Superior temporal gyrus (tissue), 1 donor: ENCODE data around the gene ZNF860.
"Not testable (repeated sequence)": the region's sequence is repeated elsewhere in the genome, so short reads cannot be mapped to it uniquely, and the experiment has no call there.

Source experiments
- DNase-seq: peaks from one replicate; pipeline ENCODE4 v3.0.0-alpha.2; 2016; ENCODE audit errors: extremely low spot score

Gene ZNF860

GRCh38 chr3:31960793-31961431, 20.6 kb upstream of the ZNF860 start:
- no peak for DNase-seq

DNA sequence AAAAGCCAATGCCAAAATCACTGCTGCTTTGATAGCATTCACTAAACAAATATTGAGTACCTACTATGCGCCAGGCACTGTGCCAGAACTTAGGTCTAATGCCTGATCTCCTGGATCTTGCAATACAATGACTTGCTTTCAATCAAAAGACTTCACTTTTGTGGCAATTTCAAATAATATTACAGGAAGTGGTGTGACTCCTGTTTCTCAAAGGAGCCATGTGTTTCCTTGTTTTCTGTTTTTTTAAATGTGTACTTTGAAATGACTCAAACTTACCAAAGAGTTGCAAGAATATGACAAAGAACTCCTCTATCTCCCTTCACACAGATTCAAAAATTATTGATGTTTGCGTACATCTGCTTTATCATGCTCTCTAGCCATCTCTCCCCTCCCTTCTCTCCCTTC, 18.7 kb upstream of the ZNF860 start:
- no peak for DNase-seq

- no peak for DNase-seq
Observed at GRCh38 chr3:31966978-31967591, 14.5 kb upstream of the ZNF860 start.

DNA sequence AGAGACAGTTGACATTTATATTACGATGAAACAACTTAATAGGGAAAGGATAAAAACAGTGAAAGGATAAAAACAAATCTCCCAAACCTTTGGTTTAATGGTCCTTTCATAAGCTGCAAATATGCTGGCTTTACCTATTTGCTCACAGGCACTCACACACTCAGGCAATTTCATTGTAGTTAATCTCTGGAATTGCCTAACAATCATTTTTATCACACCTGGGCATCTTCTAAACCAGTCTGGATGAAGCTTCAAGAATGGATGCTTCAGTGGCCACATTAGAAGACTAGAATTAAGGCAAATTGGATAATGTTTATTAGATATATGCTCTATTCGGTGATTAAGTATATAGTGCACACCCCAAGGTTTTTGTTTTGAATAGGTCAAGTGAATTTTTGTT, 14.0 kb upstream of the ZNF860 start:
- no peak for DNase-seq

- DNase-seq: no peak
Observed at GRCh38 chr3:31968369-31968926, 13.1 kb upstream of the ZNF860 start.

DNA sequence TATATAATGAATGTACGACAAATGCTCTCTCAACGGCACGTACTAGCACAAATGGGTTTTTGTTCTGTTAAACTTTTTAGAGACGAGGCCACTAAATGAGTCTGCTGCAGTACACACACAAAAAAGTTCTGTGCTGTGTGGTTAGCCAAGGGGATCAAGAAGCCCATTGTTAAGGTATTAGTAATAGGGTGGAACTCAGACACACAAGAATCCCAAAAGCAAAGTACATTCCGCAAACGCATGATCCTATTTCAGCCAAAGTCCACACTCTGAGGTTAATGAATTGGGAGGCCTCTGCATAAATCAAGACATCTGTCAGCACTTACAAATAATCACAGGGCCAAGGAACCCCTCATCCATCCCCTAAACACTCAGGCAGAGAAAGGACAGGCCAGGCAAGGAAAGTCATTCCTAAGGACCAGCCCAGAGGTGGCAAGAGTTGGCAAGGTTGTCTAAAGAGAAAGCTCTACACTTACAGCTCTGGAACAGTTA, 12.6 kb upstream of the ZNF860 start:
- no peak for DNase-seq

- DNase-seq: no peak
Observed at GRCh38 chr3:31971607-31972006, 9.9 kb upstream of the ZNF860 start.

GRCh38 chr3:31973081-31973480, 8.5 kb upstream of the ZNF860 start:
- no peak for DNase-seq

DNA sequence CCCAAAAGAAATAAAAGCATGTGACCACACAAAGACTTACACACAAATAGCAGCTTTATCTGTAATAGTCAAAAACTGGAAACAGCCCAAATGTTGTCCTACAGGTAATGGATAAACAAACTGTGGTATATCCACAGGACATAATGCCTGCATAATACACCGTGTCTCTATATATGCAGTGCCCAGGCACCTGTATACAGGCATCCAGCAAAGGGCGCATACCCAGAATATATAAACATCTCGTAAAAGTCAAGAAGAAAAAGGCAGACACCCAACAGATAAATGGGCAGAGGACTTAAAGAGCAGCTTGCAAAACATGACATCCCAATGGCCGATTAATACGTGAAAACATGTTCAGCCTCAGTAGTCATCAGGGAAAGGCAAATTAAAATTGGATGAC, 7.7 kb upstream of the ZNF860 start:
- no peak for DNase-seq

DNA sequence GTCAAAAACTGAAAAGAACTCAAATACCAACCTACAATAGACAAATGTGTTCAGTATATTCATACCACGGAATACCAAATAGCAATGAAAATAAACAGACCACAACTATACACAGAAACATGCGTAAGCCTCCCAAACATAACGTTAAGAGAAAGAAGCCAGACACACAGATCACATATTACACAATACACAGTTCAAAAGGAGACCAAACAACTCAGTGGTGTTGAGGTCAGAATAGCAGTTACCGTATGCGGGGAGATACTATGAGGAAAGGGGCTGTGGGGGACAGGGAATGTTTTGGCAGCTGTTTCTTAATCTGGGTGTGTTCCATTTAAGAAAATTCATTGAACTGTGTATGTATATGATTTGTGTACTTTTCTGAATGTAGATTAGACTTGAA, 7.1 kb upstream of the ZNF860 start:
- no peak for DNase-seq

DNA sequence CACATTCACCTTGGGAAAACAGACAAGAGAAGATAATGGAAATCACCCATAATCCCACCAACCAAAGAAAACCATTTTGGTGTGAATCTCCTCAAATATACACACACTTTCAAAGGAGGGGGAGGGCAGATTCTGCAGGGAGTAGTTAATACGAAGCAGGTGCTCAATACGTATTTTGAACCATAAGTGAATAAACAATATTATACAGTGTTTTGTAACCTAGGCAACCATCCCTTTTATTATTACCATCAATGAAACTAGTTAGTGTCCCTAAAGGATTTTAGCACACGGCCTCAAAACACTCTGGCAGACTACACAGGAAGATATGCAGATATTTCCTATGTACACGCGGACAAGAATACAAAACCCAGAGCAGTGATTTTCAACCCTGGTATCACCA, 6.6 kb upstream of the ZNF860 start:
- DNase-seq: no peak

DNA sequence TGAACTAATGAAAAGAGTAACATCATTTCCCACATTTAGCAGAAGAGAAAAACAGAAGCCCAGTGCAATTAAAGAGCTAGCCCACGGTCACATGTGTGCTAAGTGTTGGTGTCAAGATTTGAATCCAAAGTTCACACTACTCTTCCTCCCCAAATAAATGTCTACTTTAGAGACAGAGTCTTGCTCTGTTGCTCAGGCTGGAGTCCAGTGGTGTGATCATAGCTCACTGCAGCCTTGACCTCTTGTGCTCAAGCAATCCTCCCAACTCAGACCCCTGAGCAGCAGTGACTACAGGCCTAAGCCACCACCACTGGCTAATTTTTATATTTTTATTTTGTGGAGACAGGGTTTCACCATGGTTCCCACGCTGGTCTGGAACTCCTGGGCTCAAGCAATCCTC, 5.2 kb upstream of the ZNF860 start:
- no peak for DNase-seq

- no peak for DNase-seq
Observed at GRCh38 chr3:31977736-31978135, 3.8 kb upstream of the ZNF860 start.

DNA sequence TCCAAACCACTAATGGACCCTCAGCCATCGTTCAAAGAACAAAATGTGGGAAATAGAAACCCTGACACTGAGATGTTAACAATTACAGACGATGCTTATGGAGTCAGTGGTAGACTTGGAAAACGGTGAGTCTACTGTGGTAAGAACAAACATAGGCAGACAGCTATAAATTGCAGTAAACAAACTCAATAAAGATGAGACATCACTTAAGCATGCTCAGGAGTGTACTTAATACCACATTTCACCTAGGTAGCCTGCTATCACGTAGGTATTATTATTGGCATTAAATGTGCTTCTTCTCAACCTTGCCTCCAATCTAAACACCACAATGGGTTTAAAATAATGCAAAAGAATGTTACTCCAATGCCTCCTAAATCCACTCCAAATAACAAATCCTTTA, 3.0 kb upstream of the ZNF860 start:
- DNase-seq: no peak

DNA sequence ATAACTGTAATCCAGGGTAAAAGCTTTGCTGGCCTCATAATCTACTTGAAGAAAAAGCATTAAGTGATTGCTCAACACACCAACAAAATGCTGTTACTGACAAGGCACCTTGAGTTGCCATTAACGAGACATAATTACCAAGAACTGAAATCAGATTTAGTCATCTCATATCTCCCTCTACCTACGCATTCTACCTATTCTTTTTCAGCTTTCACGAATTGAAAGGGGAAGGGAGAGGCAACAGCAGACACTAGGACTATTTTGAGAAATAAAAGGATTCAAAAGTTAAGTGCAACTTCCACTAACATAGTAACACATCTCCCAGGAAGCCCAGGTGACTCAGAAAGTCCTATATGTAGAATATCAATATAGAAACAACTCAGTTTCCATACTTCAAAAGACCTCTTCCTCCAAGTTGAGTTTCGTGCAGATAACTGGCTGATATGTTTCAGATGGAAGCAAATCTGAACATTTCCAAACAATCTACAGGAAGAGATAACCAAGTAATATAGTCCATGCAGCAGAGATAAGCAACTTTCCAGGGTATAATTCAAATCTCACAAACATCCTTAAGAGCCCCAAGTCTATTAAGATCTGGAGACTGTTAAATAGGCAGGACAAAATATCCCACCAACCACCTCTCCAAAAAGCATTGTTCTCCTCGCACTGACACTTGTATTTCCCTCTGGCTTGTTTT, 2.4 kb upstream of the ZNF860 start:
- no peak for DNase-seq

DNA sequence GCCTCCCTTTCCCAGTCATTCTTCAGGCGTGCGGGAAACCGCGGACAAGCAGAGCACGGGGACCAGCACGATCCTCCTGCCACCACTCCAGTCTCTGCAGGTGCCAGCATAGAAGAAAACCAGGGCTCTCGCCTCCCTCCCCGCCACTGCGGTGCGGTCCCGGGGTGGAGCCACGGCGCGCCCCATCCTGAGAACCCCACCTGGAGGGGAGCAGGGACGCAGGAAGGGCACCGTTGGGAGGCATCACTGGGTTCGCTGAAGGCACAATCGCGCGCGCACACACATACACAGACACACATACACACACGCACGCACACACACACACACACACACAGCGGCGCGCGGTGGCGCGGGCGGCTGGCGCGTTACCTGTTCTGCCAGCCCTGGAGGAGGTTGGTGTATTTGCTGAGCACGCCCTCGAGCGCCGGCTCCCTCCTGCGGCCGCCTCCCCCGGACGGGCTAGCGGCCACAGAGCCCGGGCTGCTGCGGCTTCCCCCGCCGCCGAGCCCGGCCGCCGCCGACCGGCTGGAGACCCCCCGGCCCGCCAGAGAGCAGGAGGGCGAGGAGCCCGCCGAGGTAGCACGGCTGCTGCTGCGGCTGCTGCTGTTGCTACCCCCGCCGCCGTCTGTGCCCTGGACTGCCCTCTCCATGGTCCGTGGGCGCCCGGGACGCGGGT, 882 bp upstream of the ZNF860 start:
- DNase-seq: no peak

DNA sequence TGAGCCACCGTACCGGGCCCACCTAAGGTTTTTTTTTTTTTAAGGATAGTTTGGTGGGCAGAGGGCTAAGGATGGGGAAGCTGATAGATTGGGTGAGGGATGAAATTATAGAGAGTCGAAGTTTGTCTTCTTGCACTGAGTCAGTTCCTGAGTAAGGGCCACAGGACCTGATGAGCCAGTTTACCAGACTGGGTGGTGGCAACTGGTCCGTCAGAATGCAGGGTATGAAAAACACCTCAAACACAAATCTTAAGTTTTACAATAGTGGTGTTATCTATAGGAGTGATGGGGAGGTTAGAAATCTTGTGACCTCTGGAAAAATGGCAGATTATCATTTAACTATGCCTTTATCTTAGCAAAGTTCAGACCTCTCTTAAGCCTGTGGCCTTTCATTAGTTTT, 2.8 kb downstream of the ZNF860 start:
- no peak for DNase-seq

DNA sequence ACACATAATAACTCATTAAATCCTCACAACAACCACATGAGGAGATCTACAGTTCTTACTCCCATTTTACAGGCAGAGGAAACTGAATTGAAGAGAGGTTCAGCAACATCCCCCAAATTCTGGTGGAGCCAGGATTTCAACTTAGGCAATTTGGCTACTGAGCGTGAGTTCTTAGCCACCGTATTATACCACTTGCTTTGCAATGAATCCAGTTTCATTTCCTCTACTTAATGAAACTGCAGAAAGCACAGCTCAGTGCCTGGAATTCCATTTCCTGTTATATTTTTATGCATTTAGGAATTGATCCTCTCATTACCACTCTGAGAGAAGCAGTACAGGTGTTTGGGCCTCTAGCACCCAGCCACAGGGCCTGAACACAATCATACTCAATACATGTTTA, 4.3 kb downstream of the ZNF860 start:
- DNase-seq: no peak

DNA sequence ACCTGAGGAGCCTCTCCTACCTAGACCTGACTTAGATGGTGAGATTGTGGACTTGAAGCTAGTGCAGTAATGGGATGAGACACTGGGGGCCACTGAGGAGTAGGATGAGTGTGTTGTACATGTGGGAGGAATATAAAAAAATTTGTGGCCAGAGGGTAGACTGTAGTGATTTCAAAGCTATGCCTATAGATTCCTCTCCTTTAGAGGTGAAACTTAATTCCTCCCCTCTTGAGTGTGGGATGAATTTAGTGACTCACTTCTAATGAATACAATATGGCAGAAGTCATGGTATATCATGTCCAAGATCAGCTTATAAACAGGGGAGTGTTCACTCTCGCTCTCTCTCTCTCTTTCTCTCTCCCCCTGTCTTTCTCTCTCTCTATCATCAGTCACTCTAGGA, 6.7 kb downstream of the ZNF860 start:
- DNase-seq: no peak

GRCh38 chr3:31992995-31993394, 11.4 kb downstream of the ZNF860 start:
- DNase-seq: not testable (repeated sequence)

GRCh38 chr3:31993843-31994242, 12.3 kb downstream of the ZNF860 start:
- DNase-seq: no peak

DNA sequence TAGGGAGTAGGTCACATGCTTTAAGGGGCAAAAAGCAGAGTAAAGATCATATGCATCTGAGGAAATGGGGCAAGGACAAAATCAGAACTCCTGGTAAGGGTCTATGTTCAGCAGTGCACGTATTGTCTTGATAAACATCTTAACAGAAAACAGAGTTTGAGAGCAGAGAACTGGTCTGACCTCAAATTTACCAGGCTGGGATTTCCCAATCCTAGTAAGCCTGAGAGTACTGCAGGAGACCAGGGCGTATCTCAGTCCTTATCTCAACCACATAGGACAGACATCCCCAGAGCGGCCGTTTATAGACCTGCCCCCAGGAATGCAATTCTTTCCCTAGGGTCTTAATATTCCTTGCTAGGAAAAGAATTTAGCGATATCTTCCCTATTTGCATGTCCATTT, 13.5 kb downstream of the ZNF860 start:
- not testable (repeated sequence) for DNase-seq
